GM13977 (cell line): ENCODE data around the gene HLA-DPB1.
A peak's percentile ranks its signal among the peaks of the same experiment; 100 is the strongest.

Experiments used
- DNase-seq: peaks from one replicate; pipeline ENCODE4 v3.0.0; 2012; ENCODE audit warnings: low spot score
- in situ Hi-C: fragments of 300-500 bp; cut with MboI; formaldehyde crosslinking; loops from one replicate; pipeline ENCODE4 v1.12.0; 2022; ENCODE audit warnings: low sequenced_read_pairs, low pct_unique_long_range_greater_than_20kb, mixed read lengths, inconsistent platforms; ENCODE audit not compliant: unreplicated experiment
- TF ChIP-seq, protein P1 (sequence below): IDR thresholded peaks from 2 replicates; pipeline ENCODE4 v1.5.1; 2012; ENCODE audit warnings: mild to moderate bottlenecking, control low read depth; ENCODE audit not compliant: insufficient read depth; ENCODE audit errors: extremely low read depth, missing control alignments

Gene HLA-DPB1

DNA sequence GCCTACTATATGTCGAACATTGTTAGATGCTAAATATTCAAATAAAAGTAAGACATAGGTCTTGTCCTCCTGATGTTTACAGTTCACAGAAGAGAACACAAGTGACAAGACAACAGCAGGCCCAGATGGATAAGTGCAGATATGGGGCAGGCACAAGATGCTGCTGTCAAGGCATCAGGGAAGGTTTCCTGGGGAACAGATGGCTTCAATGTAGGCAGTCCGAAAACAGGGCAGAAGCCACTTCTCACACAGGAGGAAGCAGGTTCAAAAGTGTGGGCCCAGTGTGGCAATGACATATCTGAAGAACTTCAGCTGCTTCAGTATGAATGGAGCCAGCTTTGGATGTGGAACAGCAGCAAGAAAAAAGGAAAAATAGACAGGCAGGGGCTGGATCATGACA, 32.5 kb downstream of the HLA-DPB1 start:
- no peak for DNase-seq
- in situ Hi-C loops = no loop called here
- TF ChIP-seq, protein P1, sequence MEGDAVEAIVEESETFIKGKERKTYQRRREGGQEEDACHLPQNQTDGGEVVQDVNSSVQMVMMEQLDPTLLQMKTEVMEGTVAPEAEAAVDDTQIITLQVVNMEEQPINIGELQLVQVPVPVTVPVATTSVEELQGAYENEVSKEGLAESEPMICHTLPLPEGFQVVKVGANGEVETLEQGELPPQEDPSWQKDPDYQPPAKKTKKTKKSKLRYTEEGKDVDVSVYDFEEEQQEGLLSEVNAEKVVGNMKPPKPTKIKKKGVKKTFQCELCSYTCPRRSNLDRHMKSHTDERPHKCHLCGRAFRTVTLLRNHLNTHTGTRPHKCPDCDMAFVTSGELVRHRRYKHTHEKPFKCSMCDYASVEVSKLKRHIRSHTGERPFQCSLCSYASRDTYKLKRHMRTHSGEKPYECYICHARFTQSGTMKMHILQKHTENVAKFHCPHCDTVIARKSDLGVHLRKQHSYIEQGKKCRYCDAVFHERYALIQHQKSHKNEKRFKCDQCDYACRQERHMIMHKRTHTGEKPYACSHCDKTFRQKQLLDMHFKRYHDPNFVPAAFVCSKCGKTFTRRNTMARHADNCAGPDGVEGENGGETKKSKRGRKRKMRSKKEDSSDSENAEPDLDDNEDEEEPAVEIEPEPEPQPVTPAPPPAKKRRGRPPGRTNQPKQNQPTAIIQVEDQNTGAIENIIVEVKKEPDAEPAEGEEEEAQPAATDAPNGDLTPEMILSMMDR = no peak

DNA sequence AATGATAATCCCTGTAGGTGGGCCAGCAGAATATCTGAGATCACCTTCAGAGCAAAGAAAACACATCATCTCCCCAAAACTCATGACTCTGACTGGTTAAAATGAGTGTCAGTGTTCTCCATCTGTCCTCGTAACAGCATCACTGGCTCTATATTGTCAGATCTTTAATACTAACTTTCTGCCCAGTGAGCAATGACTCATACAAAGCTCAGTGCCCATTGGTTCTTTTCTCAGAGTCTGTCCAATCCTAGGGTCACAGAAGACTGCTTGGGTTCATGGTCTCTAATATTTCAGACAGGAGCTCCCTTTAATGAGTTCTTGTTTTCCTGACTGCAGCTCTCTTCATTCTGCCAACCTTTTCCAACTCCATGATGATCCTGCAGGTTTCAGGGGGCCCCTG, 36.4 kb downstream of the HLA-DPB1 start:
- TF ChIP-seq, protein P1 = no peak
- in situ Hi-C loops = no loop called here
- DNase-seq = peak; percentile 84

DNA sequence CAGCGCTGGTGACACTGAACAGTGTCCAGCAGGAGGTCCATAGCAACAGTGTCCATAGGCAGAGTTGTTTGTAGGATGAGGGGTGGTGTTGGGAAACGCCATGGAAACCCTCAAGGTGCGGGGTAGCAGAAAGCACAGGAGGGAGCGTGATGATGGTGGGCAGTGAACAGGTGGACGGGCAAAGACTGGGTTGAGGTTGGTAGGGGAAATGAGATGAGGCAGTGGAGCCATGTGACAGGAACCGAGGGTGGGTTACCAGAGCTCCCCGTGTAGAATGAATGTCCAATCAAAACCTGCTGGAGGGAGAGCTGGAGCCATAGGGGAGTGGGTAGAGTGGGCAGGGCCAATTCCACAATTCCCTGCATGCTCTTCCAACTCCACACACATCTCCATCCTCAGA, 38.0 kb downstream of the HLA-DPB1 start:
- in situ Hi-C loops = no loop called here
- no peak for DNase-seq
- TF ChIP-seq, protein P1 = no peak

DNA sequence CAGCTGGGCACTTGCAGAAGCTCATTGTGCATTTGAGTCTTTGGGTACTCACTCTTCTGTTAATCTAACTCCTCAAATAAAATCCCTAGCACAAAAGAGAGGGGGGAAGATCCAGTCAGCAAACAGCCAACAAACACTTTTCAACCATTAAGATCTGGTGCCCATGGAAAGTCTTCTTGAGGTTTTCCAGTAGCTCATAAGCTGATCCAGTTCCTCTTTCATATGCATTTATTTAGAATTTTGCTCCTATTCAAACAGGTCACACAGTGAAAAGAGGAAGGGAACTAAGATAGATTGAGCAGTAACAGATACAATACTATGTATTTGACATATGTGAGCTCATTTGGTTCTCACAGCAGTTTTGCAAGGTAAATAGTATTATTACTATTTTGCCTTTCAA, 38.6 kb downstream of the HLA-DPB1 start:
- in situ Hi-C loops = no loop called here

DNA sequence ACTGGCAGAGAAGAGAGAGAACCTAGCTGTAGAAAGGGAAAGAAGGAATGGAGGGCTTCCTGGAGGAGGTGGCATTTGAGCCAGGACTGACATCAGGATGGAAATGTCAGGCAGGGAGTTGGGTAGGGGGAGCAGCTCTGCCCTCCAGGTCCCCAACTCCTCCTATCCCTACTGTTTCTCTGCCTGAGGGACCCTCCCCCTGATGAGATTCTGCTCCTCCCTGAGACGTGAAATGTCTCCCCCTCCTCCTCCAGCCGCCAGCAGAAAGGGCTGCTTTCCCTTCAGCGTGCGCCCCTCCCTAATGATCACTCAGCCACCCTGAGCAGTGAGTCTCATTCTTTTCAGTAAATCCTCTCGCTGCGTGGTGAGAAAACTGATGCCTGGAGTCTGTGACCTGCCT, 40.6 kb downstream of the HLA-DPB1 start:
- DNase-seq = no peak
- in situ Hi-C loops = no loop called here
- TF ChIP-seq, protein P1 = no peak

More for the DNA sequence above, 38.6 kb downstream of the HLA-DPB1 start:
- TF ChIP-seq, protein P1 = no peak
- DNase-seq = no peak

DNA sequence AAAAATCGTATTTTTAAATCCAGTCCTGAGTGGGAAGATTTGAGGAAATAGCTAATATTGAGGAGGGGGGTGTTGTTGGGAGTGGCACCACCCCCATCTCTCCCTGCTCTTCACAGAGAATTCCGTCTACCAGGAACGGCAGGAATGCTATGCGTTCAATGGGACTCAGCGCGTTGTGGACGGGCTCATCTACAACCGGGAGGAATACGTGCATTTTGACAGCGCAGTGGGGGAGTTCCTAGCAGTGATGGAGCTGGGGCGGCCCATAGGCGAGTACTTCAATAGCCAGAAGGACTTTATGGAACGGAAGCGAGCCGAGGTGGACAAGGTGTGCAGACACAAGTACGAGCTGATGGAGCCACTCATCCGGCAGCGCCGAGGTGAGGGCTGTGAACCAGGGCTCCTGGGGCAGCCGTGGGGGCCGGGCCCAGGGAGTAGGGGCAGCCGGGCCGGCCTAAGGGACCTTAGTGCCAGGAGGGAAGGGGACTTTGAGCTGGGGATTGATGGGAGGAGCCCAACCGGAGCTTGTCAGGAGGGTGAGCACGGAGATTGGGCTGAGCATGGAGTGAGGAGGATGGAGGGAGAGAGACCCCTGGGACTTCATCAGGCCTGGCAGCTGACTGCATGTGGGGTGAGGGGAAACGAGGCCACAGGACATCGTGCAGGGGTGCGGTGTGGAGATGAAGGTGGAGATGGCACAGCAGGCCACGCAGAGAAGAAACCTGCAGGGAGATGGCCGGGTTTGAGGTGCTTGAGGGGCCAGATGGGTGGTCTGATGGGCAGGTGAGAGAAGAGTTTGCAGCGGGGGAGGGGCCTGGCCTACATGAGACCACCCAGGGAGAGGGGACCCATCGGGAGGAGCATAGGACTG, 41.3 kb downstream of the HLA-DPB1 start:
- DNase-seq = no peak
- in situ Hi-C loops = no loop called here

More for the DNA sequence above, 41.3 kb downstream of the HLA-DPB1 start:
- TF ChIP-seq, protein P1 = no peak
